GM23338 (cell line): ENCODE measurements around the gene SLC4A5. TPM values are rescaled to one million over a fixed set of nuclear protein-coding genes. Genes with fewer than 3 reads are reported as not detected.

Experiments used
- CTCF ChIP-seq, 2 experiments: fragments of 200-600 bp in 1 of 2; sonication (generic) in 1 of 2; conservative IDR thresholded peaks; 2 replicates each; pipeline versions ENCODE4 v1.5.1 to v1.6.1; 2016 to 2017; ENCODE audit warnings: antibody characterized with exemption in 2 of 2, low read depth in 2 of 2, mild to moderate bottlenecking in 2 of 2, moderate library complexity in 1 of 2
- EZH2 ChIP-seq: fragments of 200-600 bp; sonication (generic); IDR thresholded peaks from one replicate; pipeline ENCODE4 v1.8.0; 2017; ENCODE audit warnings: antibody characterized with exemption, mild to moderate bottlenecking, low read depth; ENCODE audit not compliant: unreplicated experiment
- EZH2phosphoT487 ChIP-seq: fragments of 200-600 bp; sonication (generic); IDR thresholded peaks from one replicate; pipeline ENCODE4 v1.8.1; 2018; ENCODE audit warnings: antibody characterized with exemption; ENCODE audit not compliant: unreplicated experiment
- NANOG ChIP-seq: IDR thresholded peaks from 2 replicates; pipeline ENCODE4 v1.6.1; 2016; ENCODE audit warnings: antibody characterized with exemption, borderline replicate concordance
- ZNF114 ChIP-seq: fragments of 250-450 bp; sonication (Bioruptor Pico); IDR thresholded peaks from 2 replicates; pipeline ENCODE4 v1.5.0; 2020; ENCODE audit warnings: mild to moderate bottlenecking, moderate library complexity
- polyA plus RNA-seq: library from polyadenylated mRNA; unstranded; fragments of >200 nt; fragmentation: Nextera tagmentation; extraction: Ambion mirVana; gene quantifications from 2 replicates; pipeline ENCODE4 v1.2.1, GENCODE V29; 2016
- total RNA-seq: library from RNA; depleted of rRNA; stranded (reverse); fragments of >200 nt; shearing (Covaris generic); gene quantifications from 2 replicates; pipeline ENCODE4 v1.2.3, GENCODE V29; 2014
- TF ChIP-seq, protein P1 (sequence below): fragments of 250-450 bp; sonication (Bioruptor Pico); IDR thresholded peaks from 2 replicates; pipeline ENCODE4 v1.5.0; 2020; ENCODE audit warnings: mild to moderate bottlenecking, moderate library complexity
- TF ChIP-seq, protein P2 (sequence below): IDR thresholded peaks from one replicate; pipeline ENCODE4 v1.6.1; 2018; ENCODE audit warnings: antibody characterized with exemption; ENCODE audit not compliant: unreplicated experiment

Gene SLC4A5
- total and polyA plus RNA-seq, 2 experiments from 2014 or later, result 0.24 to 0.70 TPM

- TF ChIP-seq, protein P1, sequence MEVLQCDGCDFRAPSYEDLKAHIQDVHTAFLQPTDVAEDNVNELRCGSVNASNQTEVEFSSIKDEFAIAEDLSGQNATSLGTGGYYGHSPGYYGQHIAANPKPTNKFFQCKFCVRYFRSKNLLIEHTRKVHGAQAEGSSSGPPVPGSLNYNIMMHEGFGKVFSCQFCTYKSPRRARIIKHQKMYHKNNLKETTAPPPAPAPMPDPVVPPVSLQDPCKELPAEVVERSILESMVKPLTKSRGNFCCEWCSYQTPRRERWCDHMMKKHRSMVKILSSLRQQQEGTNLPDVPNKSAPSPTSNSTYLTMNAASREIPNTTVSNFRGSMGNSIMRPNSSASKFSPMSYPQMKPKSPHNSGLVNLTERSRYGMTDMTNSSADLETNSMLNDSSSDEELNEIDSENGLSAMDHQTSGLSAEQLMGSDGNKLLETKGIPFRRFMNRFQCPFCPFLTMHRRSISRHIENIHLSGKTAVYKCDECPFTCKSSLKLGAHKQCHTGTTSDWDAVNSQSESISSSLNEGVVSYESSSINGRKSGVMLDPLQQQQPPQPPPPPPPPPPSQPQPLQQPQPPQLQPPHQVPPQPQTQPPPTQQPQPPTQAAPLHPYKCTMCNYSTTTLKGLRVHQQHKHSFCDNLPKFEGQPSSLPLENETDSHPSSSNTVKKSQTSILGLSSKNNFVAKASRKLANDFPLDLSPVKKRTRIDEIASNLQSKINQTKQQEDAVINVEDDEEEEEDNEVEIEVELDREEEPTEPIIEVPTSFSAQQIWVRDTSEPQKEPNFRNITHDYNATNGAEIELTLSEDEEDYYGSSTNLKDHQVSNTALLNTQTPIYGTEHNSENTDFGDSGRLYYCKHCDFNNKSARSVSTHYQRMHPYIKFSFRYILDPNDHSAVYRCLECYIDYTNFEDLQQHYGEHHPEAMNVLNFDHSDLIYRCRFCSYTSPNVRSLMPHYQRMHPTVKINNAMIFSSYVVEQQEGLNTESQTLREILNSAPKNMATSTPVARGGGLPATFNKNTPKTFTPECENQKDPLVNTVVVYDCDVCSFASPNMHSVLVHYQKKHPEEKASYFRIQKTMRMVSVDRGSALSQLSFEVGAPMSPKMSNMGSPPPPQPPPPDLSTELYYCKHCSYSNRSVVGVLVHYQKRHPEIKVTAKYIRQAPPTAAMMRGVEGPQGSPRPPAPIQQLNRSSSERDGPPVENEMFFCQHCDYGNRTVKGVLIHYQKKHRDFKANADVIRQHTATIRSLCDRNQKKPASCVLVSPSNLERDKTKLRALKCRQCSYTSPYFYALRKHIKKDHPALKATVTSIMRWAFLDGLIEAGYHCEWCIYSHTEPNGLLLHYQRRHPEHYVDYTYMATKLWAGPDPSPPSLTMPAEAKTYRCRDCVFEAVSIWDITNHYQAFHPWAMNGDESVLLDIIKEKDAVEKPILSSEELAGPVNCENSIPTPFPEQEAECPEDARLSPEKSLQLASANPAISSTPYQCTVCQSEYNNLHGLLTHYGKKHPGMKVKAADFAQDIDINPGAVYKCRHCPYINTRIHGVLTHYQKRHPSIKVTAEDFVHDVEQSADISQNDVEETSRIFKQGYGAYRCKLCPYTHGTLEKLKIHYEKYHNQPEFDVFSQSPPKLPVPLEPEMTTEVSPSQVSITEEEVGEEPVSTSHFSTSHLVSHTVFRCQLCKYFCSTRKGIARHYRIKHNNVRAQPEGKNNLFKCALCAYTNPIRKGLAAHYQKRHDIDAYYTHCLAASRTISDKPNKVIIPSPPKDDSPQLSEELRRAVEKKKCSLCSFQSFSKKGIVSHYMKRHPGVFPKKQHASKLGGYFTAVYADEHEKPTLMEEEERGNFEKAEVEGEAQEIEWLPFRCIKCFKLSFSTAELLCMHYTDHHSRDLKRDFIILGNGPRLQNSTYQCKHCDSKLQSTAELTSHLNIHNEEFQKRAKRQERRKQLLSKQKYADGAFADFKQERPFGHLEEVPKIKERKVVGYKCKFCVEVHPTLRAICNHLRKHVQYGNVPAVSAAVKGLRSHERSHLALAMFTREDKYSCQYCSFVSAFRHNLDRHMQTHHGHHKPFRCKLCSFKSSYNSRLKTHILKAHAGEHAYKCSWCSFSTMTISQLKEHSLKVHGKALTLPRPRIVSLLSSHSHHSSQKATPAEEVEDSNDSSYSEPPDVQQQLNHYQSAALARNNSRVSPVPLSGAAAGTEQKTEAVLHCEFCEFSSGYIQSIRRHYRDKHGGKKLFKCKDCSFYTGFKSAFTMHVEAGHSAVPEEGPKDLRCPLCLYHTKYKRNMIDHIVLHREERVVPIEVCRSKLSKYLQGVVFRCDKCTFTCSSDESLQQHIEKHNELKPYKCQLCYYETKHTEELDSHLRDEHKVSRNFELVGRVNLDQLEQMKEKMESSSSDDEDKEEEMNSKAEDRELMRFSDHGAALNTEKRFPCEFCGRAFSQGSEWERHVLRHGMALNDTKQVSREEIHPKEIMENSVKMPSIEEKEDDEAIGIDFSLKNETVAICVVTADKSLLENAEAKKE, result no peak
- no peak for TF ChIP-seq EZH2
- no peak for TF ChIP-seq EZH2phosphoT487
- no peak for TF ChIP-seq ZNF114 (CRISPR knock-in tag)
- TF ChIP-seq, protein P2, sequence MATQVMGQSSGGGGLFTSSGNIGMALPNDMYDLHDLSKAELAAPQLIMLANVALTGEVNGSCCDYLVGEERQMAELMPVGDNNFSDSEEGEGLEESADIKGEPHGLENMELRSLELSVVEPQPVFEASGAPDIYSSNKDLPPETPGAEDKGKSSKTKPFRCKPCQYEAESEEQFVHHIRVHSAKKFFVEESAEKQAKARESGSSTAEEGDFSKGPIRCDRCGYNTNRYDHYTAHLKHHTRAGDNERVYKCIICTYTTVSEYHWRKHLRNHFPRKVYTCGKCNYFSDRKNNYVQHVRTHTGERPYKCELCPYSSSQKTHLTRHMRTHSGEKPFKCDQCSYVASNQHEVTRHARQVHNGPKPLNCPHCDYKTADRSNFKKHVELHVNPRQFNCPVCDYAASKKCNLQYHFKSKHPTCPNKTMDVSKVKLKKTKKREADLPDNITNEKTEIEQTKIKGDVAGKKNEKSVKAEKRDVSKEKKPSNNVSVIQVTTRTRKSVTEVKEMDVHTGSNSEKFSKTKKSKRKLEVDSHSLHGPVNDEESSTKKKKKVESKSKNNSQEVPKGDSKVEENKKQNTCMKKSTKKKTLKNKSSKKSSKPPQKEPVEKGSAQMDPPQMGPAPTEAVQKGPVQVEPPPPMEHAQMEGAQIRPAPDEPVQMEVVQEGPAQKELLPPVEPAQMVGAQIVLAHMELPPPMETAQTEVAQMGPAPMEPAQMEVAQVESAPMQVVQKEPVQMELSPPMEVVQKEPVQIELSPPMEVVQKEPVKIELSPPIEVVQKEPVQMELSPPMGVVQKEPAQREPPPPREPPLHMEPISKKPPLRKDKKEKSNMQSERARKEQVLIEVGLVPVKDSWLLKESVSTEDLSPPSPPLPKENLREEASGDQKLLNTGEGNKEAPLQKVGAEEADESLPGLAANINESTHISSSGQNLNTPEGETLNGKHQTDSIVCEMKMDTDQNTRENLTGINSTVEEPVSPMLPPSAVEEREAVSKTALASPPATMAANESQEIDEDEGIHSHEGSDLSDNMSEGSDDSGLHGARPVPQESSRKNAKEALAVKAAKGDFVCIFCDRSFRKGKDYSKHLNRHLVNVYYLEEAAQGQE, result no peak
- TF ChIP-seq CTCF (conservative IDR thresholded peaks at IDR 0.05; ENCODE audit: low read depth in 2 of 2), result no peak
- no peak for TF ChIP-seq NANOG
These were observed 16.0 kb downstream of the SLC4A5 start (continued) for GRCh38 chr2:74327199-74327598.
